ENCODE measurements around the gene HDGF. TPM values are rescaled to one million over a fixed set of nuclear protein-coding genes. Genes with fewer than 3 reads are reported as not detected.
A peak's percentile ranks its signal among the peaks of the same experiment; 100 is the strongest.

Gene HDGF
- total RNA-seq, 1 experiment from 2014 or later: 327 TPM

- peak; percentile 86 for DNase-seq (ENCODE audit: low read depth)
Measured at GRCh38 chr1:156725683-156726280, 25.7 kb downstream of the HDGF start.

GRCh38 chr1:156721535-156721934 is 29.9 kb downstream of the HDGF start:
- DNase-seq (ENCODE audit: low read depth): no peak

GRCh38 chr1:156721131-156721530 is 30.3 kb downstream of the HDGF start:
- no peak for DNase-seq (ENCODE audit: low read depth)

- peak; percentile 17 for DNase-seq (ENCODE audit: low read depth)
Measured at GRCh38 chr1:156717351-156717750, 34.1 kb downstream of the HDGF start.

GRCh38 chr1:156714830-156715229 is 36.6 kb downstream of the HDGF start:
- DNase-seq (ENCODE audit: low read depth): no peak

- no peak for DNase-seq (ENCODE audit: low read depth)
Measured at GRCh38 chr1:156712626-156713025, 38.8 kb downstream of the HDGF start.

GRCh38 chr1:156711011-156711817 is 40.3 kb downstream of the HDGF start:
- DNase-seq (ENCODE audit: low read depth): no peak

- peak; percentile 79 for DNase-seq (ENCODE audit: low read depth)
Measured at GRCh38 chr1:156709757-156710489, 41.6 kb downstream of the HDGF start.

GRCh38 chr1:156709031-156709430 is 42.4 kb downstream of the HDGF start:
- DNase-seq (ENCODE audit: low read depth): no peak

GRCh38 chr1:156708218-156708661 is 43.2 kb downstream of the HDGF start:
- no peak for DNase-seq (ENCODE audit: low read depth)

- no peak for DNase-seq (ENCODE audit: low read depth)
Measured at GRCh38 chr1:156707417-156708217, 43.9 kb downstream of the HDGF start.

- DNase-seq (ENCODE audit: low read depth): no peak
Measured at GRCh38 chr1:156706657-156707416, 44.6 kb downstream of the HDGF start.

- peak; percentile 23 for DNase-seq (ENCODE audit: low read depth)
Measured at GRCh38 chr1:156705918-156706656, 45.4 kb downstream of the HDGF start.

- no peak for DNase-seq (ENCODE audit: low read depth)
Measured at GRCh38 chr1:156705321-156705917, 46.1 kb downstream of the HDGF start, which contains the start of gene CRABP2. CRABP2 (minus strand) TSS chr1:156705583; CDS start chr1:156705446, 137 bp downstream.

- DNase-seq (ENCODE audit: low read depth): peak; percentile 72
Measured at GRCh38 chr1:156704930-156705320, 46.5 kb downstream of the HDGF start.

- DNase-seq (ENCODE audit: low read depth): no peak
Measured at GRCh38 chr1:156704166-156704711, 47.2 kb downstream of the HDGF start.

- DNase-seq (ENCODE audit: low read depth): no peak
Measured at GRCh38 chr1:156703741-156704140, 47.7 kb downstream of the HDGF start.

- DNase-seq (ENCODE audit: low read depth): no peak
Measured at GRCh38 chr1:156703336-156703735, 48.1 kb downstream of the HDGF start.
